ENCODE results near the gene VPS4A.
"Not testable (repeated sequence)": the region's sequence is repeated elsewhere in the genome, so short reads cannot be mapped to it uniquely, and the experiment has no call there.

VPS4A gene

GRCh38 chr16:69310653-69311532, at the start of gene VPS4A:
TSS of gene VPS4A (plus strand) at chr16:69311350. CDS start at chr16:69311512, 162 bp downstream.
- peak; percentile 84 for DNase-seq

DNA sequence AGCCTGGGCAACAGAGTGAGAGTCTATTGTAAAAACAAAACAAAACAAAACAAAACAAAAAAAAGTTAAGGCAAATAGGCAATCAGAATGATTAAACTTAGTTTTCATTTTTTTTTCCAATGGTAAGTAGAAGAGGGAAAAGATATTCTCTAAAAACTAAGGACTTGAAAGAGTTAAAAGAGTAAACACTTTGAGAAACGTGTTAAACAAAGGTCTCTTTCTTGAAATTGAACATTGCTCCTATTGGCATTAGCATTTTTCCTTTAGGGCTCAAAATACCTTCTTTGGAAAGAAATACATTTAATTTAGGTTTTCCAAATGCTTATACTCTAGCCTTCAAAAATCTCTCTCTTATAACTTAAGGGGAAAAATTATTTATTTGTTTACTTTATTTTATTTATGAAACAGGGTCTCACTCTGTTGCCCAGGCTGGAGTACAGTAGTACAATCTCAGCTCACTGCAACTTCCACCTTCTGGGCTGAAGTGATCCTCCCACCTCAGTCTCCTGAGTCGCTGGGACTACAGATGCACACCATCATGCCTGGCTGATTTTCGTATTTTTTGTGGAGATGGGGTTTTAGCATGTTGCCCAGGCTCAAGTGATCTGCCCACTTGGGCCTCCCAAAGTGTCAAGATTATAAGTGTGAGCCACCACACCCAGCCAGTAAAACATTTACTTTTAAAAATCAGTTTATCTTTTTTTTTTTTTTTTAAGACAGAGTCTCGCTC, 44.7 kb upstream of the VPS4A start:
- no peak for DNase-seq

DNA sequence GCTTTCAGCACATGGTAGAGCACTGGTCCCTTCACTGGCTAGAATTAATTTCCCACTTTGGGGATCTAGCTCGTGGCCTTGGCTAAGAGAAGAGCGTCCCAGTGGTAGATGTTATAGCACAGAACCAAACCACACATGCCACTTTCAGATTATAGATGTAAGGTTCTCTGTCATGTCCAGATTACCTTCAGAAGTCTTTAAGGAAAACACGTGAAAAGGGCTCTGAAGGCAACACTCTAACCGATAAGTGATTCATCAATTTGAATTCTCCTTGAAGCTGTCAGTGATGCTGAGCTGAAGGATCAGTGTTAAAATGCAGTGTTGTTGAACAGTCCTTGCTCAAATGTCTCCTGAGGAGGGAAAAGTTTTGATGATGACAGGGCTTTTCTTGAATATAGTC, 43.5 kb upstream of the VPS4A start:
- DNase-seq, result no peak

GRCh38 chr16:69270395-69270794, 40.8 kb upstream of the VPS4A start:
- DNase-seq, result peak; percentile 75

DNA sequence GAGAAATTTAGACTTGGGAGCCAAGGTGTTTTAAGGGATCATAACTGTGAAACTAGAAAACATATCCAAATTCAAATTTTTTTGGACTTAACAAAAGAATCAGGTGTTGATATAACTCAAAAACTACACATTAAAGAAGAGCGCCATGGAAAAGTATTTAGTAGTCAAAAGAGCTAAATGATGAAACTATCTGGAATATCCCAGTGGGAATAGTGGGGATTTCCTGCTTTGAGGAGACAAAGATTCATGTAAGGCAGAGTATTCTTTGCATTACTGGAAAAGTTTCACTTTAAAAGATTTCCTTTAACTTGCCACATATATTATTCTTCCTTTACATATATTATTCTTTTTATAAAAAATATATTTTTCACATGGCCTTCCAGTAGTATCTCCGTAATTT, 40.3 kb upstream of the VPS4A start:
- DNase-seq, result no peak

- DNase-seq, result no peak
These were observed 38.1 kb upstream of the VPS4A start for GRCh38 chr16:69273009-69273408.

DNA sequence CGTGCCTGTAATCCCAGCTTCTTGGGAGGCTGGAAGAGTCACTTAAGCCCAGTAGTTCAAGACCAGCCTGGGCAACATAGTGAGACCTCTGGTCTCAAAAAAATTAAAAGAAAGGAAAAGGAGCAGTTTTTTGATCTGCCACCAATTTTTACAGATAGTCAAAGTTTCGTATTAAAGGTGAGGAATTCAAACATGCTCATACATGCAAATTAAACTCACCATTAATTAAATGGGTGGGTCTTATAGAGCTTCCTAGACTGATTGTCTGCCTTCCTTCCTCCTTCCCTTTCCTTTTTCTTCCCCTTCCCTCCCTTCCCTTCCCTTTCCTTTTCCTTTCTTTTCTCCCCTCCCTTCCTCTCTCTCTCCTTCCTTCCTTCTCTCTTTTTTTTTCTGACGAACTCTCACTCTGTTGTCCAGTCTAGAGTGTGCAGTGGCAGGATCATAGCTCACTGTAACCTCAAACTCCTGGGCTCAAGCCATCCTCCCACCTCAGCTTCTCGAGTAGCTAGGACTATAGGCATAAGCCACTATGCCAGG, 36.4 kb upstream of the VPS4A start:
- DNase-seq, result no peak

- no peak for DNase-seq
These were observed 34.7 kb upstream of the VPS4A start for GRCh38 chr16:69276148-69277115.

- no peak for DNase-seq
These were observed 33.7 kb upstream of the VPS4A start for GRCh38 chr16:69277413-69277812.

DNA sequence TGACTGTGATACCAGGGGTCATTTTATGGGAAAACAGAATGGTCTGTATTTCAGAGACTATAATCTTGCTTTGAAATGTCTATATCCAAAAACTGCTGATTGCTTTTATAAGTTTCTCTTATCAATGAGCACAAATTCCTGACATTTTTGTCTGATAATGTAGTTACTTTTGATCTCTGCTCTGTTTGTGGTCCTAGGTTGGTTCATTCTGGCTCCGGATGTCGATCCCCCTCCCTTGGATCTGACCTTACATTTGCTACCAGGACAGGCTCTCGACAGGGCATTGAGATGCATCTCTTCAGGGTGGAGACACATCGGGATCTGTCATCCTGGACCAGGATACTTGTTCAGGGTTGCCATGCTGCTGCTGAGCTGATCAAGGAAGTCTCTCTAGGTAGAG, 27.3 kb upstream of the VPS4A start:
- no peak for DNase-seq

DNA sequence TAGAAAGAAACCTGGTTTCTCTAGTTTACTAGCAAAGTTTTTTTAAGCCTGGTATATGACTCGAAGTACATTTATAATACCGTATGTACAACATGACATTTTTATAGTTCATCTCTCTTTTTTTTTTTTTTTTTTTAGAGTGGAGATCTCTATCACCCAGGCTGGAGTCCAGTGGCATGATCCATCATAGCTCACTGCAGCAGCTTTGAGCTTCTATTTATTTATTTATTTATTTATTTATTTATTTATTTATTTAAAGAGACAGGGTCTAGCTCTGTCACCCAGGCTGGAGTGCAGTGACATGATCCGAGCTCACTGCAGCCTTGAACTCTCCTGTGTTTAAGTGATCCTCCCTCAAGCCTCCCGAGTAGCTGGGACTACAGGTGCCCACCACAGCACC, 25.9 kb upstream of the VPS4A start:
- no peak for DNase-seq

DNA sequence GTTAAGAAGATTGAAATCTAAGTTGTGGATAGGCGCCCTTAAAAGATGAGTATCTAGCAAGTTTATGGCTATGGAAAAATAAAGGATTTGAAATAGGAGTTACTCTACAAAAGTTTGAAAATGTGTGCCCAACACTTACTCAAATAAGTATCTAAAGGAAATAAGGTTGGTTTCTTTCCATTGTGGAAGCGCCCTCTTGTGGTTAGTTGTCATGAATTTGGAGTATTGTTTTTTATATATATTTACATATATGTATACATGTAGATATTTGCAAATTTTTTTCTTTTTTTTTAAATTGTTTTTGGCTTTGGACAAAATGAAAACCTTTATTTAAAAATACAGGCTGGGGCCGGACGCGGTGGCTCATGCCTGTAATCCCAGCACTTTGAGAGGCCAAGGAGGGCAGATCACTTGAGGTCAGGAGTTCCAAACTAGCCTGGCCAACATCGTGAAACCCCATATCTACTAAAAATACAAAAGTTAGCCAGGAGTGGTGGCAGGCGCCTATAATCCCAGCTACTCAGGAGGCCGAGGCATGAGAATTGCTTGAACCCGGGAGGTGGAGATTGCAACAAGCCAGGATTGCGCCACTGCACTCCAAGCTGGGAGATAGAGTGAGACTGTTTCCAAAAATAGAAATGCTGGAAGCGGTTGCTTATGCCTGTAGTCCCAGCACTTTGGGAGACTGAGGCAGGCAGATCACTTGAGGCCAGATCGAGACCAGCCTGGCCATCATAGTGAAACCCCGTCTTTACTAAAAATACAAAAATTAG, 24.0 kb upstream of the VPS4A start:
- DNase-seq, result peak; percentile 19

- DNase-seq, result not testable (repeated sequence)
These were observed 19.5 kb upstream of the VPS4A start for GRCh38 chr16:69291657-69292056.

GRCh38 chr16:69293401-69293800, 17.7 kb upstream of the VPS4A start:
- no peak for DNase-seq

DNA sequence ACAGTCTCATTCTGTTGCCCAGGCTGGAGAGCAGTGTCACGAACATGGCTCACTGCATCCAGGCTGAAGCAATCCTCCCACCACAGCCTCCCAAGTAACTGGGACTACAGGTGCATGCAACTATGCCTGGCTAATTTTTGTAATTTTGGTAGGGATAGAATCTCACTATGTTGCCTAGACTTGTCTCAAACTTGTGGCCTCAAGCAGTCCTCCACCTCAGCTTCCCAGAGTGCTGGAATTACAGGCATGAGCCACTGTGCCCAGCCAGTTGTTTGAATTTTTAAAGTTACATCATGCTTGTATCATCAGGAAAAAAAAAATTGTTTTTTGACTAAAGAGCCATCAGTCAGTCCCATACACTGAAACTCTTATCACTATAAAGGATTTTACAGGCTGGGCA, 17.1 kb upstream of the VPS4A start:
- no peak for DNase-seq

GRCh38 chr16:69296771-69297170, 14.4 kb upstream of the VPS4A start:
- not testable (repeated sequence) for DNase-seq

GRCh38 chr16:69298261-69298660, 12.9 kb upstream of the VPS4A start:
- no peak for DNase-seq

DNA sequence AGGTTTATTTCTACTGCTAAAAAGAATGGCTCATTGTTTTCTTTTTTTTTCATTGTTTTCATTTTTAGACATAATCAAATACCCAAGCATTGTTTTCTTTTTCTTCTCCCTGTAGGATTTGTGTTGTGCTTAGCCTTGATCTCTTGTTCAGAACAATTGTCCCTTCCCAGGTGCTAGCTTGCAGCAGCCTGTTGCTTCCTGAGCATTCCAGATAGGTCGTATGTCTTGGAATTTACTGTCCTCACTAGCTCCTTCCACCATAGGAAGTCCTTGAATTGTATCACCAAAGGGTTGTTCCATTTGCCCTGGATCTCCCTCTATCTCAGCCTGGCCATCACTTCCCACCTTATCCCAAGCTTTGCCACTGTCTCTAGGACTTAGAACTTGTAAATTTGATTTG, 10.0 kb upstream of the VPS4A start:
- DNase-seq, result no peak

DNA sequence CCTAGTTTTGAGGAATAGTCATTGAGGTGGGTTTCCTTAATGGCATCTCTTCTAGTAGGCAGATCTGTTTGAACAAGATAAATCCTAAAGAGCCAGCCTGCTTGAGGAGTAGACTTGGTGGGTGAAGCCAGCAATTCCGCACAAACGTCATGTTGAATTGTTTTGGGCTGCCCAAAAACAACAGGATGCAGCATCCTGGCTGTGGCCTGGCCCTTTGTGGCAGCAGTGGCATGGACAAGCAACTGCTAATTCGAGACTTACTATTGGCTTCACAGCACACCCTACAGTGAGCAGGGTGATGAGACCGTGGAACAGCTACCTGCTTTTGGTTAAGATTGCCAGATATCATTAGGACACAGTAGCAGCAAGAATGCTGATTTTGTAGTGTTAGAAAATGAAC, 9.3 kb upstream of the VPS4A start:
- no peak for DNase-seq

DNA sequence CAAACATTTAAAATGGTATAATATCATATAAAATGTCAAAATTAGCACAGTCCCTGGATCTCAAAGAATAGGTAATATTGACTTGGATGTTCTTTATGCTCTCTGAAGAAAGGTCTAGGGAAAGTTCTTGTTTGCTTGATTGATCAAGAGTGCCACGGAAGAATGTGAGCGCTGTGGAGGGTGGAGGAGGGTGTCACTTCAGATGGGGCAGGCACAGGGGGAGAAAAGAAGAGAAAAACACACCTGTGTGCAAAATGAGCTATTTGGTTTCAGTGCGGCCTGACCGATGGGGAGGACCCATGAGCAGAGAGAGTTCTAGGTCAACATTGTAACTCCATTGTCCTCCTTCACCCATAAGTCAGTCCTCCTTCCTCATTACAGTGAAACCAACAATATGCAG, 8.8 kb upstream of the VPS4A start:
- DNase-seq, result no peak

- DNase-seq, result no peak
These were observed 5.1 kb upstream of the VPS4A start for GRCh38 chr16:69306031-69306430.

DNA sequence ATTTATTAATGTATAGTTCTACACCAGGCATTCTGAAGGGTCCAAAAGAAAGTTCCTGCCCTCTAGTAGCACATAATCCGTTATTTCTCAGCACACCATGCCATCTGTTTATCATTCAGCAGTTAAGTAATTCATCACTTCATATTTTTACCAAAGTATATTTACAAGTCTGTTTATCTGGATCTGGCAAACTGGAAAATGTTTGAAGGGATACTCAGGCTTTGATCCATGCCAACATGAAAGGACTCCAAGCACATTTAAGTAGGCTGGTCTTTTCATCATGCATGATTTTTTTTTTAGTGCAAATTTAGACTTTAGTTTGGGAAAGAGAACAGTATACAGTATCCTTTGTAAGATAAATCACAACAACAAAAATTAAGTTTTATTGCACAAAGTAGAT, 4.1 kb upstream of the VPS4A start:
- DNase-seq, result no peak

All from GF-D8 (cell line).